Fibroblast of pulmonary artery (primary cell): ENCODE measurements around the gene CABP4.

Source experiments
- DNase-seq: peaks from one replicate; pipeline ENCODE4 v3.0.0-alpha.2; 2010; ENCODE audit warnings: low read depth
- H3K4me3 ChIP-seq: replicated peaks from 2 replicates; pipeline ENCODE4 v1.5.1; 2011; ENCODE audit warnings: low read depth, mild to moderate bottlenecking, control low read depth, low read length, moderate library complexity
- TF ChIP-seq, protein P1 (sequence below): IDR thresholded peaks from 2 replicates; pipeline ENCODE4 v1.5.1; 2011; ENCODE audit warnings: mild to moderate bottlenecking, control low read depth, low read length, inconsistent platforms; ENCODE audit errors: missing control alignments

The CABP4 gene

DNA sequence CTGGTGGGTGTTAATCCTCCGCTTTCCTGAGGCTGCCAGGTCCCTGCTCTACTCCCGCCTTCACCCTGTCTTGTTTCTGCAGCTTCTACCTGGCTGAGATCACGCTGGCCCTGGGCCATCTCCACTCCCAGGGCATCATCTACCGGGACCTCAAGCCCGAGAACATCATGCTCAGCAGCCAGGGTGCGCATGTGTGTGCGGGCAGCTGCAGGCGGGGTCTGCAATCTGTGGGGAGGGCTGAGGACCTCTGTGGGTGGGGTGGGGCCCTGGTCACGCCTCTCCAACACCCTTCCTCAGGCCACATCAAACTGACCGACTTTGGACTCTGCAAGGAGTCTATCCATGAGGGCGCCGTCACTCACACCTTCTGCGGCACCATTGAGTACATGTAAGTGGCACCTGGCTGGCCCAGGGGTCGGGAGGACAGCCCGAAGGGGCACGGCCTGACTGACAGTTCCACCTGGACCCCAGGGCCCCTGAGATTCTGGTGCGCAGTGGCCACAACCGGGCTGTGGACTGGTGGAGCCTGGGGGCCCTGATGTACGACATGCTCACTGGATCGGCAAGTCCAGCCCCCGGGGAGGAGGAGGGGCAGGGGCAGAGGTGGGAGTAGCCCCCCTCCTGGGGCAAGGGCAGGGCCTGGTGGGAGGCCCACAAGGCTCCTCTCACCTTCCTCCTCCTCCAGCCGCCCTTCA, 22.4 kb upstream of the CABP4 start:
- DNase-seq, result no peak
- H3K4me3 ChIP-seq, result no peak overlapping the region
- TF ChIP-seq, protein P1, sequence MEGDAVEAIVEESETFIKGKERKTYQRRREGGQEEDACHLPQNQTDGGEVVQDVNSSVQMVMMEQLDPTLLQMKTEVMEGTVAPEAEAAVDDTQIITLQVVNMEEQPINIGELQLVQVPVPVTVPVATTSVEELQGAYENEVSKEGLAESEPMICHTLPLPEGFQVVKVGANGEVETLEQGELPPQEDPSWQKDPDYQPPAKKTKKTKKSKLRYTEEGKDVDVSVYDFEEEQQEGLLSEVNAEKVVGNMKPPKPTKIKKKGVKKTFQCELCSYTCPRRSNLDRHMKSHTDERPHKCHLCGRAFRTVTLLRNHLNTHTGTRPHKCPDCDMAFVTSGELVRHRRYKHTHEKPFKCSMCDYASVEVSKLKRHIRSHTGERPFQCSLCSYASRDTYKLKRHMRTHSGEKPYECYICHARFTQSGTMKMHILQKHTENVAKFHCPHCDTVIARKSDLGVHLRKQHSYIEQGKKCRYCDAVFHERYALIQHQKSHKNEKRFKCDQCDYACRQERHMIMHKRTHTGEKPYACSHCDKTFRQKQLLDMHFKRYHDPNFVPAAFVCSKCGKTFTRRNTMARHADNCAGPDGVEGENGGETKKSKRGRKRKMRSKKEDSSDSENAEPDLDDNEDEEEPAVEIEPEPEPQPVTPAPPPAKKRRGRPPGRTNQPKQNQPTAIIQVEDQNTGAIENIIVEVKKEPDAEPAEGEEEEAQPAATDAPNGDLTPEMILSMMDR, result no peak

DNA sequence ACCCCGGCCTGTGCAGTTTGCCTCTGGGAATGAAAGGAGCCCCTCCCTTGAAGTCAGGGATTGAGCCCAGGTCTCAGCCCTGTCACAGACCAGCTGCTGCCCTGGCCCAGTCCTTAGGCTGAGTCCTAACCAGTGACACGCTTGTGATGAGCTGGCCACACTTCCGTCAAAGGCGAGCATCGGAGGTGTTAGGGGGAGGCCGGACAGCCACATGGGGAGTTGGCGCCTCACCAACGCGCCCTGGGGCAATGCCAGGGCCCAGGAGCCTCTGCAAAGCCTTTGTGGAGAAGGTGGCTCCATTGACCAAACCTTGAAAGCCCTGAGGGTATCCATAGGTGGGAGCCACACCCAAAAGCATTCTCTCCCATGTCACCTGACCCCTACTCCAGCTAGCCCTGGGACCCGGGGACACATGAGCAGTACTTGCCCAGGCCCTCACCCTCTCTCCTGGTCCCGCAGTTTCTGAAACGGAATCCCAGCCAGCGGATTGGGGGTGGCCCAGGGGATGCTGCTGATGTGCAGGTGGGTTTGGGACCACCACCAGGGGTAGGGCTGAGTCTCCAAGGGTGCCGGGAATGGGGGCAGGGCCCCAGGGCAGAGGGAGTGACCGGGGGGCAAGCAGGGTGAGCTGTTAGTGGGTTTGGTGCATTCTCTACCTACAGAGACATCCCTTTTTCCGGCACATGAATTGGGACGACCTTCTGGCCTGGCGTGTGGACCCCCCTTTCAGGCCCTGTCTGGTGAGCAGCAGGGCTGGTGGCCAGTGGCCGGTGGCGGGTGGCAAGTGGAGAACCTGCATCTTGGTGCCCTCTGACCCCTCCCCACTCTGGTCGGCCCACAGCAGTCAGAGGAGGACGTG, 21.4 kb upstream of the CABP4 start:
- no peak overlapping the region for H3K4me3 ChIP-seq
- no peak for DNase-seq
- TF ChIP-seq, protein P1, result no peak

DNA sequence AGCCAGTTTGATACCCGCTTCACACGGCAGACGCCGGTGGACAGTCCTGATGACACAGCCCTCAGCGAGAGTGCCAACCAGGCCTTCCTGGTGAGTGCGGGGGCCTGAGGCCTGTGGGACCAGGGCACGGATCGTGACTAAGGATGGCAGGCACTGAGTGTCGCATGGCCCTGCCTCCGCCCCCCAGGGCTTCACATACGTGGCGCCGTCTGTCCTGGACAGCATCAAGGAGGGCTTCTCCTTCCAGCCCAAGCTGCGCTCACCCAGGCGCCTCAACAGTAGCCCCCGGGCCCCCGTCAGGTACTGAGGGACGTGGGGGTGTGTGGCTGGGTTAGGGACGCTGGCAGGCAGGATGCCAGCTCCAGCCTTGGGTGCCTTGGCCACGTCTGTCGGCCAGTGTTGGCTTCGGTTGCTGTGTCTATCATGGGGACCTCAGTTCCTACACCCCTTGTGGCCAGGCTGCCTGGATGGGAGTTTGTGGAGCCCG, 20.7 kb upstream of the CABP4 start:
- no peak for DNase-seq
- TF ChIP-seq, protein P1, result no peak
- H3K4me3 ChIP-seq, result no peak overlapping the region

DNA sequence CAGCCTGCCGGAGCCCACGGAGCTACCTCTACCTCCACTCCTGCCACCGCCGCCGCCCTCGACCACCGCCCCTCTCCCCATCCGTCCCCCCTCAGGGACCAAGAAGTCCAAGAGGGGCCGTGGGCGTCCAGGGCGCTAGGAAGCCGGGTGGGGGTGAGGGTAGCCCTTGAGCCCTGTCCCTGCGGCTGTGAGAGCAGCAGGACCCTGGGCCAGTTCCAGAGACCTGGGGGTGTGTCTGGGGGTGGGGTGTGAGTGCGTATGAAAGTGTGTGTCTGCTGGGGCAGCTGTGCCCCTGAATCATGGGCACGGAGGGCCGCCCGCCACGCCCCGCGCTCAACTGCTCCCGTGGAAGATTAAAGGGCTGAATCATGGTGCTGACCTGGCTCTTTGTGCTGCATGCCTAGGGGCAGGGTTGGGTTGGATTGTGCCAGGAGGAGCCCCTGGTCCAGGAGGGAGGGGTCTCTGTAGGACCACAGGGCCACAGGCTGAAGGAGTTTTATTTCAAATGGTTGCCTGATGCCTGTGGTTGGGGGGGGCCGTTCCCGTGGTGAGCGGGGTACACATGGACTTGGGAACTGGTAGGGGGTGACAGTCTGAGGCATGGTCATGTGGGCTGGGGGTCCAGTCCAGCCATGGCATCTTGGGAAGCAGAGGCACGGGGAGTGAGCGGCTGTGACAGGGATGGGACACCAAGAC, 20.0 kb upstream of the CABP4 start:
- no peak for DNase-seq

DNA sequence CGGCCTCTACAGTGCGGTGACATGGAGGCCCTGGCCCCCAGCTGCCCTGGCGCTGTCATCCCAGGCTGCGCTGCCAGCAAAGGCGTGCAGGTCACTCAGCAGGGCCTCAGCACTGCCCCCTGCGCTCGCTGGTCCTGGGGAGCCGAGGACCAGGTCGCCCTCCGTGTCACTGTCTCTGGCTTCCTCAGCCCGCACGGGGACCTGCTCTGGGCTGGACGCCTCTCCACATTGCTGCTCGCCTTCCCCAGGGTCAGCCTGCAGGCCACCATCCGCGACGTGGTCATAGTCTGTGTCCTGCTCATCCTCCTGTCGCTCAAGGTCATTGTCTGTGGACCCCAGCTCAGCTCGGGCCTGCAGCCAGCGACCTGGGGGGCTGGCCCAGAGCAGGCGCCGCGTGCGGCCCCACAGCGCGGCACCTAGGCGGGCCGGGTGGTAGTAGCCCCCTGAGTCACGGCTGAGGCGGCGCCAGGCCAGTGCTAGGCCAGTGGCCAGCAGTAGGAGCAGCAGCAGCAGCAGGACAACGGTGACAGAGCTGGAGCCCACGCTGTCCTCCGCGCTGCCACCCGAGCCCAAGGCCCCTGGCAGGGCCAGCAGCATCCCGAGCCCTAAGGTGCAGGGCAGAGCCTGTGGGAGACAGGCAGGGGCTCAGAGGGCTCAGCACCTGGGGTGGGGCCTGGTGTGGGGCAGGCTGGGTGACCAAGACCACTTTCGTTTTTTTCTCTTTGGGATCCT, 19.3 kb upstream of the CABP4 start:
- no peak overlapping the region for H3K4me3 ChIP-seq
- no peak for DNase-seq
- TF ChIP-seq, protein P1, result no peak

More for the DNA sequence above, 20.0 kb upstream of the CABP4 start:
- TF ChIP-seq, protein P1, result no peak
- no peak overlapping the region for H3K4me3 ChIP-seq

DNA sequence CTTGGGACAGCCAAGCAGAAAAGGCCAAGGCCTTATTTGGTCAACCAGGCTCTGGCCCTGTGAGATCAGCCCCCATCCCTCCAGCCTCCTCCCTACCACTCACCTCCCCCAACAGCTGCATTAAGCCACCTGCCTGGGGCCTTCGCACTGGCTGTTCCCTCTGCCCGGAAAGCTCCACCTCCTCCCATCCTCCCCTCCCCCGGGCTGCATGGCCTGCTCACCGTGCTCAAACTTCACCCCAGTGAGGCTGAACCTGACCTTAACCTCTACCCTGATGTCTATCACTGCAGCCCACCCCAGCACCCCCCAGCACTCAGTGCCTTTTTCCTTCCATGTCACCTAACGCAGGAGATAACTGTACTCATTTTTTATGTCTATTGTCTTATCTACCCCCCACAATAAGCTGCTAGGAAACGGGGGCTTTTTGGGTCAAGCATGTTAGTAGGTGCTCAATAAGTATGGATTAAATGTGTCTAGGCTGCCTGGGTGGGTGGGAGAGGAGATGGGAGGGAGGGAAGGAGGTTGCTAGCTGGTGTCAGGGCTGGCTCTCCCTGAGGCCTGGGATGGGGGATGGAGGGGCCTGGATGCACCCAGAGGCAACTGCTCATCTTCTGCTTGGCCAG, 18.6 kb upstream of the CABP4 start:
- no peak for DNase-seq
- TF ChIP-seq, protein P1, result no peak
- no peak overlapping the region for H3K4me3 ChIP-seq
